GM12874 (cell line): ENCODE results near the gene C1QTNF4.

Source experiments
- TF ChIP-seq, protein P1 (sequence below): IDR thresholded peaks from 2 replicates; pipeline ENCODE4 v1.5.1; 2011; ENCODE audit warnings: low read depth, mild to moderate bottlenecking, control low read depth, low read length, moderate library complexity; ENCODE audit not compliant: insufficient read depth

The C1QTNF4 gene

DNA sequence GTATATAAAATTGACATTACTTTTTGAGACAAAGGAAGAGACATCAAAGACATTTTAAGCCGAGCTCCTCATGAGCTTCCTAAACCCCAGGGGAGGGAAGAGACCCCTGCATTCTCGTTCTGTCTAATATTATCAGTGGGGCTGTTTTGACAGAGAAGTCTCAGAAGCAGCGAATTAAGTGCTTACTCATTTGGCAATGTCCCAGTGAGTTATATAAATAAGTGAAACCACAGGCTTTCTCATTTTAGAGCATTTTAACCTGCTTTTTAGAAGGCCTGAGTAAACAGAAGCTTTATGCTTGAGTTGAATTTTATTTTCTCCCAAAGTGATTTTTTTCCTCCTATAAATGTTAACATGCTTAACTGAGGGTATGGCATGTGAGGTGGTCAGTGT lies 23.2 kb upstream of the C1QTNF4 start:
- TF ChIP-seq, protein P1, sequence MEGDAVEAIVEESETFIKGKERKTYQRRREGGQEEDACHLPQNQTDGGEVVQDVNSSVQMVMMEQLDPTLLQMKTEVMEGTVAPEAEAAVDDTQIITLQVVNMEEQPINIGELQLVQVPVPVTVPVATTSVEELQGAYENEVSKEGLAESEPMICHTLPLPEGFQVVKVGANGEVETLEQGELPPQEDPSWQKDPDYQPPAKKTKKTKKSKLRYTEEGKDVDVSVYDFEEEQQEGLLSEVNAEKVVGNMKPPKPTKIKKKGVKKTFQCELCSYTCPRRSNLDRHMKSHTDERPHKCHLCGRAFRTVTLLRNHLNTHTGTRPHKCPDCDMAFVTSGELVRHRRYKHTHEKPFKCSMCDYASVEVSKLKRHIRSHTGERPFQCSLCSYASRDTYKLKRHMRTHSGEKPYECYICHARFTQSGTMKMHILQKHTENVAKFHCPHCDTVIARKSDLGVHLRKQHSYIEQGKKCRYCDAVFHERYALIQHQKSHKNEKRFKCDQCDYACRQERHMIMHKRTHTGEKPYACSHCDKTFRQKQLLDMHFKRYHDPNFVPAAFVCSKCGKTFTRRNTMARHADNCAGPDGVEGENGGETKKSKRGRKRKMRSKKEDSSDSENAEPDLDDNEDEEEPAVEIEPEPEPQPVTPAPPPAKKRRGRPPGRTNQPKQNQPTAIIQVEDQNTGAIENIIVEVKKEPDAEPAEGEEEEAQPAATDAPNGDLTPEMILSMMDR = no peak

DNA sequence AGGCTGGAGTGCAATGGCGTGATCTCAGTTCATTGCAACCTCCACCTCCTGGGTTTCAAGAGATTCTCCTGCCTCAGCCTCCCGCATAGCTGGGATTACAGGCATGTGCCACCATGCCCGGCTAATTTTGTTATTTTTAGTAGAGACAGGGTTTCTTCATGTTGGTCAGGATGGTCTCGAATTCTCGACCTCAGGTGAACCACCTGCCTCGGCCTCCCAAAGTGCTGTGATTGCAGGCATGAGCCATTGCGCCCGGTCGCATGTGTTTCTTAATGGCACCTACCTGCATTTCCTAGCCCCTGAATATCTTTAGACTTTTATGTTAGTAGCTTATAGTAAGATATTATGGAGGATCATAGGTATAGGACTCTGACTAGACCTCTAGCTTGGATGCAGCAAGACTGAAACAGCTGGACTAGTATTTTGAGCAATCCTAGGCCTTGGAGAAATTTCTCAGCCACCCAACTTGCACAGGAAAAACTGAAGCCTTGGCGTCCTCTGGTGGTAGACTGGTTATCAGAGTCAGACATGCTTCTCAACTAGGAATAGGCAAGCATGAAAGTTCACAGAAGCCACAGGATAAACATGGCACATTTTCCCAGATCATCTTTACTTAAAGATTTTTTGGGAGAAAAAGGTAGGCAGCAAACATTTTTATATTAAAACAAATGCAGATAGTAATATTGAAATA lies 22.7 kb upstream of the C1QTNF4 start:
- TF ChIP-seq, protein P1 = peak; percentile 75

DNA sequence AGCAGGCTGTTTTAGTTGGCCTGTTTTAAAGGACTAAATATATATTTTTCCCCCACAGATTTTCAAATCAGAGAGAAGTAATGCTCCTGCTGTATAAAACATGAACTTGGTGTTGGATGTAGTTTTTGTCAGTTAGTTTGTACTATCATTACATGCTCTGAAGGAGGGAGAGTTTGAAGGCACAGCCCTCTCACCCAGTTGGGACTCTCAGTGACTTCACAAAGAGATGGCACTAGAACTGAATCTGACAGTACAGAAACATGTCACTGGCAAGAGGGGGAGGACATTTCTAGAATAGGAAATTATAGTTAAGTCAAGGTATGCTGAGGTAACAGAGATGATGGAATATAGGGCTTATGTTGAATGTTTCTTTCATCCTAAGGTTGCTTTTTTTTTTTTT lies 21.0 kb upstream of the C1QTNF4 start:
- TF ChIP-seq, protein P1 = no peak

DNA sequence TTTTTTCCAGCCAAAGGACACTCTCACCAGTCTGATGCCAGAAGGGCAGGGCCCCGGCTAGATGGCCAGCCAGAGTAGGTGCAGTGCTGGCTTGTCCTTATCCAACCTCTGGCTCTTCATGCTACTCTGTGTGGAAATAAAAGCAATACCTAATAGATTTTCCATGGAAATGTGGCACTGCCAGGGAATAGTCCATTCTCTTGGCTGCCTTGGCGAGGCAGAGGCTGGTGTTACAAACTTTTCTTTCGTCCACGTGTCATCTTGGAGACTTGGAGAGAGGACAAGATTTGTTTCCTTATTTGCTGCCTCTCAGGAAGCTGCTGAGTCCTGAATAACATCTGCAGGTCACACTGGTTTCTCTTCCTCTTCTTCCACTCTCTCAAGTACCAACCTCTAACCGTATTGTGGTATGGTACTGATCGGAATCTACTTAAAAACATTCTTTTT lies 17.2 kb upstream of the C1QTNF4 start:
- TF ChIP-seq, protein P1 = no peak

DNA sequence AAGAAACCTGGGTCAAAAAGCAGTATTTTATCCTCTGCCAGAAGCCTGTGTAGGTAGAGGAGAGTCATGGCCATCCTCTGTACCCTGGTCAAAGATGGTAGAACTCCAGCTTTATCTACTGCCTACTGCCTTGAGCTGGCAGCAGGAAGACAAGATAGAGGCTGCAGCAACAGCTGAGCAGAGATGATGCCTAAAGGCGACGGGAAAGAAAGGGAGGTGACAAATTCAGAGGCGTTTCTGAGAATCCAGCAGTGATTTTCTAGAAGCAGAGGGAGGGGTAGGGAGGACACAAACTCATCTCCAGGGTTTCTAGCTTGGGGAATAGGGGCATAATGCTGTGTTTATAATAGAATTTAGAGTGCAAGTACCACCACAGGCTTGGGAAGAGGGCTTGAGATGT lies 15.5 kb upstream of the C1QTNF4 start:
- TF ChIP-seq, protein P1 = no peak

DNA sequence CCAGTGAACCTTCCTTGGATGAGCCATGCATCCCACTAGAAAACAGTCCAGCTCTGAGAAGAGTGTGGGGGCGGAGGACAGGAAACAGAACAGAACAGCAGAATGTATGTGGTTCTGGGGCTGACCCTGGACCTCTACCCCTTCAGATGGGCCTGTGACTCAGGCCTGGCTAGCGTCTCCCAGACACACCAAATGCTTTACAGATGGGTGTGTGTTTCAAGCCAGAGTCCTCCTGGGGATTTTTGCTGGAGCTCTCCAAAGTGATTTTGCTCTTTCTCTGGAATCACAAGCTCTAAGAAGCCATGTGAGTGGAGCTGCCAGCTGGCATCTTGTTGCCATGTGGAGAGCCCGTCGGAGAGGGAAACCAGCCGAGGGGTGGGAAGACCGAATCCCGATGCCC lies 13.2 kb upstream of the C1QTNF4 start:
- TF ChIP-seq, protein P1 = no peak

DNA sequence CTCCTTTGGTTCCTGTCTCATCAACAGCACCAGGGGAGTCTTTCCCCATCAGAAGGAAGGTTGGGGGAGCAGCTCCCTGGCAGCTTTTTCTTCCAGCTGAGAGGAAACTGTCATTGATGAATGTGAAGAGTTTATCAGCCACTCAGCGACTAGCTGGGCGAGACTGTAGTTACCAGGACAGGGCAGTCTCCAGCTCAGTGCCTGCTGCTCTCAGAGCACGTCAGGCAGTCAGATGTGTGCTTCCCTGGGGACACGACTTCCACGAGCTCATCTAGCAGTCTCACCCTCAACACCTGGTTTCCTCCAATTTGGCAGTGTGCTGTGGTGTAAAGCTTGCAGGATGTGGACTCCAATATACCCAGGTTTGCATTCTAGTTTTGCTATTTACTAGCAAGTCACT lies 12.5 kb upstream of the C1QTNF4 start:
- TF ChIP-seq, protein P1 = no peak

DNA sequence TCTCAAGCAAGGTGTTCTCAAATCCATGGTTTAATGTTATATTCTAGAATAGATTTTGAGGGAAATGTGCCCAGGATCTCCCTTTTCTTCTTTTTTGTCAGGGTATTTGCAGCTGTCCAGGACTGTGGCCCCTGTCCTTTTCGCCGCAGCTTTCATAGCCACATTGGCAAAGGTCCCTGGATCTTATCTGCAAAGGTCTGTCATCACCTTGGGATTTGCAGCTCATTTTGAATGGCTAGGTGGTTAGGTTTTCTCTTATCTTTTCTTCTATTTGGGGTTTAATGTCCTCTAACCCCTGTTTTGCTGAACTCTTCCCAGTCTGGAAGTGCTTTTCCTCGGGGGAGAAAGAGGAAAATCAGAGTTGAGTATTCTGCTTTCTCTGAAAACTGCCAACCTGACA lies 11.7 kb upstream of the C1QTNF4 start:
- TF ChIP-seq, protein P1 = no peak
